GM19455 (cell line): ENCODE results near the gene RPLP1.
"Not testable (repeated sequence)": the region's sequence is repeated elsewhere in the genome, so short reads cannot be mapped to it uniquely, and the experiment has no call there.

Experiments
- ATAC-seq: cut with Tn5 transposase; IDR thresholded peaks from one replicate; pipeline ENCODE4 v1.9.1; 2021; ENCODE audit not compliant: unreplicated experiment

The RPLP1 gene

GRCh38 chr15:69436951-69437350 is 15.7 kb upstream of the RPLP1 start:
- no peak for ATAC-seq

DNA sequence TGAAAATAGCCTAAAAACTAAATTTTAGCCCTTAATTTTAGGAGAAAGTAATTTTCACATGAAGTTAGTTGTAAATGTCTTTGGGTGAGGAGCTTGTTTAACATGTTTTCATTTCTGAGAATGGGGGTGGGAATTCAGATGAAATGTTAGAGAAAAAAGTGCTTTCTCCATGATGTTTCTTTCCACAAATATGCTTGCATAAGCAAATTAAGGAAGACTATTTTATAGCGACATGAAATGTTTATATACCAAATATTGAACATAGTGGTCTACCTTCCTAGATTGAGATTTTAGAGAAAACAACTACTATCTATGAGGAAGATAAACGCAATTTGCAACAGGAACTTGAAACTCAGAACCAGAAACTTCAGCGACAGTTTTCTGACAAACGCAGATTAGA is 13.0 kb upstream of the RPLP1 start:
- no peak for ATAC-seq

DNA sequence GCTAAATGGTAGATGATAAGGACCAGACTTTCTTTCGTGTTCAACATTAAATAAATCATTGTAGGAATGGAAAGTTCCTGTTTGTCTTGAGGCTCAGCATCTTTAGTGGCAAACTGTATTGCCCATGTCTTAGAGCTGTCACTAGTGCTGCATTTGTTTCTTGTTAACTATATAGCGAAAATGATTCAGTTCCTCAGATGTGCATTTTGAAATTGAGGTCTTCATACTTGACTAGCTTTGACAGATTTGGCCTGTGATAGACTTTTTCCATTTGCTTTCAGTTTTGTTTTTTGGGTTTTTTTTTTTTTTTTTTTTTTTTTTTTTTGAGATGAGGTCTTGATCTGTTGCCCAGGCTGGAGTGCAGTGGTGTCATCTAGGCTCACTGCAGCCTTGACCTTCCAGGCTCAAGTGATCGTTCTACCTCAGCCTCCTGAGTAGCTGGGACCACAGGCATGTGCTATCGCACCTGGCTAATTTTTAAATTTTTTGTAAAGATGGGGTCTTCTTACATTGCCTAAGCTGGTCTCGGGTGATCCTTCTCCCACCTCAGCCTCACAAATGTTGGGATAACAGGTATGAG is 9.5 kb upstream of the RPLP1 start:
- no peak for ATAC-seq

- ATAC-seq, result no peak
Measured at GRCh38 chr15:69444686-69445085, 7.9 kb upstream of the RPLP1 start.

DNA sequence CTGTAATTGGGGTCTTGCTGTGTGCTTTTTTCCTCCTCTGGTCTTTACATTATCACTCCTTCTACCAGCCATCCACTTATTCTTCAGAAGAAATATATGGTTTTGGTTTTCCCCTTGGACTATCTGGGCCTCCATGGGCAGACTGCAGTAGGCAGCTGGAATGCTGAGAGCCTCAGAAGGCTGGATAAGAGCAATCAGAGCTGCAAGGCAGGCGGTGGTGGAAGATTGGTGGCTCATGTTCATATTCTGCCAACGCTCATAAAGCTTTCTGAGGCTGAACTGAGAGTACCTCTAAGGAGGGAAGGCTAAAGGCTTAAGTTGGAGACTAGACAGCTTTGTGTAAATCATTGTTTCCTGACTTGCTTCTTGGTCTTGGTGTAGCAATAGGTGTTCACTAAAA is 5.7 kb upstream of the RPLP1 start:
- ATAC-seq, result no peak

DNA sequence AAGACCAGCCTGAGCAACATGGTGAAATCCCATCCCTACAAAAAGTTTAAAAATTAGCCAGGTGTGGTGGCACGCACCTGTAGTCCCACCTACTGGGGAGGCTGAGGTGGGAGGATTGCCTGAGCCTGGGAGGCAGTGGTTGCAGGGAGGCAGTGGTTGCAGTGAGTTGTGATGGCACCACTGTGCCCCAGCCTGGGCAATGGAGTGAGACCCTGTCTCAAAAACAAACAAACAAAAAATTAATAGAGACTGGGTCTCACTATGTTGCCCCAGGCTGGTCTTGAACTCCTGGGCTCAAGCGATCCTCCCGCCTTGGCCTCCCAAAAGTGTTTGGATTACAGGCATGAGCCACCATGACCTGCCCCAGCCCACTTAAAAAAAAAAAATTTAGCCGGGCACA is 2.4 kb upstream of the RPLP1 start:
- not testable (repeated sequence) for ATAC-seq

GRCh38 chr15:69450968-69451695 is 1.5 kb upstream of the RPLP1 start:
- ATAC-seq, result no peak

DNA sequence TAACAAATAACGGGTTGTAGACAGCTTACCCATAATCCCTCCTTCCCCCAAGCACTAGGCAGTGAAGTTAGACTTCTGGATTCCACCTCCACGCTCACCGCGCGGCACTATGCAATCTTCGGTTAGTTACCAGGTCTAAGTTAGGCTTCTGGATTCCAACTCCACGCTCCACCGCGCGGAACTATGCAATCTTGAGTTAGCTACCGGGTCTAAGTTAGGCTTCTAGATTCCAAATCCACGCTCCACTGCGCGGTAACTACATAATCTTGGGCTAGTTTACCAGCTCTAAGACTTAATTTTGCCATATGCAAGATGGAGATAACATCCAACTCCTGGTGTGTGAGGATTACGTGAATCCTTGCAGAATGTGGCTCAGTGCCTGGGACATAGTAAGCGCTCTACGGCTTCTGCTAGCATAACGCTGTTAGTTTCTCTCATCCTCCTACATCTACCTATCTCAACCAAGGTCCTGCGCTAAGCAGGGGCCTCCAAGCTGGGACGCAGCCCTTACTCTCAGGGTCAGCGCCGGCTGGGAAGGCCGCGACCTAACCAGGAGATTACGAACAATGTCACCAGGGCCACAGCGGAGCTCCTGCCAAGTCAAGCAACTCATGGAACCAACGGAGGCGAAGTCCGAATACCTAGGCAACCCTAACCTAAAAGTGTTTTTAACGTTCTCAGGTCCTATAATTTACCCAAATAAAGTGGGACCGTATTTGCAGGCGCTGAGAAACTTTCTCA is 497 bp upstream of the RPLP1 start:
- peak; percentile 38 for ATAC-seq

DNA sequence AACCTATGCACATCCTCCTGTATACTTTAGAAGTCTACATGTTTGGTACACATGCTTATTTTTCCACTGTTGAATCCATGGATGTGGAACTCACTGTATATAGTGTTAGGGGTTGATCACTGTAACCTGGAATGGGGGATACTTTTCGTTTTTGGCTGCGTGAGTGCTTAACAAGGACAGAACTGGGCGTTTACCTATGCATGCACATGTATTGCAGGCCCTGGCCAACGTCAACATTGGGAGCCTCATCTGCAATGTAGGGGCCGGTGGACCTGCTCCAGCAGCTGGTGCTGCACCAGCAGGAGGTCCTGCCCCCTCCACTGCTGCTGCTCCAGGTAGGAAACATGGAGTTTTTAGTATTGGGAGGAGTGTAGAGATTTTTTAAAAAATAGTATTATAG is 2.3 kb downstream of the RPLP1 start:
- ATAC-seq, result no peak

DNA sequence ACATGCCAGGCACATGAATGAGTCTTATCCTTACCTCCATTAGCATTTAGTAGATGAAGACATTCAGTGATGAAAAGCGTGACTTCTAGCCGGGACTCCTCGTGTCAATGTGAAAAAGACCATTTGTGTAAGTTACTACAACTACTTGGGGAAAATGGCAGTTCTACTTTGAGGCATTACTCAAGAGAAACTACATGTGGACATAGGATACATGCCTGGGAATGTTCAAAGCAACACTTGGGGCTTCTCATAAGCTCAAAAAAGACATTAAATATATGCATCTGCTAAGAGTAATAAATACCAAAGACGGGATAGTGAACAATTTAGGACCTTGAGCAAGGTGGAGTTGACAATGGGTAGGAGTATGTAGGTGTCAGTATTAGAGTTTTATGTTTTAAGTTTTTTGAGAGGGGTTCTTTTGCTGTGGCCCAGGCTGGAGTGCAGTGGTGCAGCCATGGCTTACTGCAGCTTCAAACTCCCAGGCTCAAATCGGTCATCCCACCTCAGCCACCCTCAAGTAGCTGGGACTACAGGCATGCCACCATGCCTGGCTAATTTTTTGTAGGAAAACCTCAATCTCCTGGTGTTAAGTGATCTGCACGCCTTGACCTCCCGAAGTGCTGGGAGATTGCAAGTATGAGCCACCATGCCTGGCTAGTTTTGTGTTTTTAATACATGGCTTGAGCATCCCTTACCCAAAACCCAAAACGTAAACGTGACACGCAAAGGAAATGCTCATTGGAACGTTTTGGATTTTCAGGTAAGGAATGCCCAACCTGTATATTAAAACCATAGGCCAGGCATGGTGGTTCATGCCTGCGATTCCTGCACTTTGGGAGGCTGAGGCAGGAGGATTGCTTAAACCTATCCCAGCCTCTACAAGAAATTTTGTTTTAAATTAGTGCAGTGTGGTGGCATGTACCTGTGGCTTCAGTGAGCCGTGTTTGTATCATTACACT is 3.9 kb downstream of the RPLP1 start:
- ATAC-seq, result no peak

GRCh38 chr15:69457304-69458280 is 5.0 kb downstream of the RPLP1 start:
- ATAC-seq, result no peak

GRCh38 chr15:69459066-69459465 is 6.4 kb downstream of the RPLP1 start:
- ATAC-seq, result no peak

DNA sequence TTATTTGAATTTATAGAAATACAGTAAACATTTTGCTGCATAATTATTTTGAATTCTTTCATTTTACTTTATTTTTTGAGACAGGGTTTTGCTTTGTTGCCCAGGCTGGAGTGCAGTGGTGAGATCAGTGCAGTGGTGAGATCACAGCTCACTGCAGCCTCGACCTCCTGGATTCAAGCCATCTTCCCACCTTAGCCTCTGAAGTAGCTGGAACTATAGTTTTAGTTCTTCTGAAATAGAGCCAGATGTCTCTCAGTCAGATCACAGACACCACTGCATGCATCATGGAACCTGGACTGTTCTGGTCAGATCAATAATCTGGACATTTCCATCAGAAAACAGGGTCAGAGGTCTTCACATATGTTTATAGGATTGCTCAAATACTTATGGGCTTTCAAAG is 7.9 kb downstream of the RPLP1 start:
- ATAC-seq, result no peak

DNA sequence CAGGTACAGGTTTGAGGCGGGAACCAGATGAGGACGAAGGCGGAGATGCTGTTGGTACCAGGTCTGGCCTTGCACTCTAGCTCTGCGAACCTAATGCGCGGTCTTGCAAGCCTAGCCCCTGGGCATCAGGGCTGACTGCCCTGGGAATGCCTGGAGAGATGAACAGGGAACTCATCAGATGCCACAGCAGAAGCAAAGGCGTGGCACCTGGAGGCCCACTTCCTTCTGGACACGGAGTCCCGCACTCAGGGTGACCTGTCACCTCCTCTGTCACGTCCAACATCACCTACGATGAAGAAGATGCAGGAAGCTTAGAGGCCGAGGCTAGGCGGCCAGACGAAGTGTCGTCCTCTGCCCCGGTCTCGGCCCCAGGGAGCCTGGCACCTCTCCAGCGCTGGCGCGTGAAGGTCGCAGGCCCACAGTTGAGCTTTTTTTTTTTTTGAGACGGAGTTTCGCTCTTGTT is 9.4 kb downstream of the RPLP1 start:
- no peak for ATAC-seq

- ATAC-seq, result peak; percentile 89
Measured at GRCh38 chr15:69462493-69463181, 10.0 kb downstream of the RPLP1 start.

DNA sequence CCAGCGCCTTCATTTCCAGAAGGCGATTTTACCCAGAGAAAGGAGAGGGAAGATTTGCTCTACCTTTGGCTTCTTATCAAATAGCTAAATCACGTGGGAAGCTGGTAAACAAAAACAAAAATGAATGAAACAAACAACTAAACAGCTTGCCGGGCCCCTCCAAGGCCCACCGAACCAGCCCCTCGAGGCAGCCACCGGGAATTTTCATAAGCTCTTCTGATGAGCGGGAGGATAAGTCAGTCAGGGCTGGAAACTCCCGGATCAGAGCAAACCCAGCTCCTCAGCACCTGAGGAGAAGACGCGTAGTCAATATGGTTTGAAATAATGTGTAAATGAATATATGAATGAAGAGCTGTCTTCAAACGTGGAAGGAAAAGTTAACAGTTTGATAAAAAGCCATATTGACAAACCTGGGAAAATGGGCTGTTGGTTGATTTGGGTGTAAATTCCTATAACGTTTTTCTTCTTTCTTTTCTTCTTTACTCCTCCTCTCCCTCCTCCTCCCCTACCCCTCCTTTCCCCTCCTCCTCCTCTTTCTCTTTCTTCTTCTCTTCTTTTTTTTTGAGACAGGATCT is 10.7 kb downstream of the RPLP1 start:
- ATAC-seq, result no peak

- ATAC-seq, result no peak
Measured at GRCh38 chr15:69465253-69465652, 12.6 kb downstream of the RPLP1 start.

DNA sequence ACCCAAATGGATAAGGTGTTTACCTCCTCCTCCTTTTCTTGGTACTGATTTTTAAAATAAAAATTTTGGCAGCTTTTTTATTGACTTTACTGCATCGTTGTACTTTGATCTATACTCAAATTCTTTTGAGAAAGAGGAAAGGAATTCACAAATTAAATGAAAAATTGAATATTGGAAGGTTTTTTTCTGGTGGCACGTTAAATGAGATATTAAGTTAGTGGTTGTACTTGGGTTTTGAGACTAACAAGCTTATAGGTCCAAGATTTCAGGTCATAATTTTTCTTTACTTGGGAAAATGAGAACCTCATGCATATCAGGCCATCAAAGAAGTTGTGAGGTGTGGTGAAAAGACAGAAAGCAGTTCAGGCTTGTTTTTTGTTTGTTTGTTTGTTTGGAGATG is 14.1 kb downstream of the RPLP1 start:
- ATAC-seq, result no peak

DNA sequence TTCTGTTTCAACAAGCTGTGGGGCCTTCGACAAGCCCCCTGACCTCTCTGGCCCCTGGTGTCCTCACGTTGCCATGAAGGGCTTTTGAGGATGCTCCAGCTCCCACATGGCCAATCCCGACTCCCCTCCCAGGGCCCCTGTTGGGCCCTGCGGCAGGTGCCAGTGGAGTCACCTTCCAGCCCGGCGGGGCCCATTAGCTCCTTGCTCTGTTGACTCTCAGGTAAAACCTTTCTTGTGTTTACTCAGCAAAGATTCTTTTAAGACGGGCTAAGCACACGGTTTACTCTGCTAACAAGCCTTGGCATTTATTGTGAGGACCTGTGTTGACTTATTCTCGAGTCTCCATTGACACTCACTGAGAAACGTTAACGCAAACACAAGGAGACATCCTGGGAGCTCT is 15.0 kb downstream of the RPLP1 start:
- no peak for ATAC-seq
